Gastroesophageal sphincter (tissue), 4 donors: ENCODE results near the gene CES4A. TPM values are rescaled to one million over a fixed set of nuclear protein-coding genes. Genes with fewer than 3 reads are reported as not detected.

Experiments
- ATAC-seq: fragments of 150-250 bp; one replicate; pipeline ENCODE4 v1.9.1; 2016; ENCODE audit warnings: mild to moderate bottlenecking, moderate library complexity
- H3K27ac ChIP-seq, 4 donors: fragments of 200-600 bp; sonication (generic) in 3 of 4; 1 replicate in 3 of 4; 2 replicates in 1 of 4; pipeline ENCODE4 v1.5.1; 2016 to 2019
- H3K27me3 ChIP-seq: fragments of 200-600 bp; sonication (generic); one replicate; pipeline ENCODE4 v1.5.1; 2019
- H3K36me3 ChIP-seq, 2 donors: fragments of 200-600 bp; sonication (generic); one replicate each; pipeline ENCODE4 v1.5.1; 2019; ENCODE audit warnings: control low read depth in 1 of 2
- H3K4me1 ChIP-seq, 3 donors: fragments of 200-600 bp; sonication (generic); 1 replicate in 2 of 3; 2 replicates in 1 of 3; pipeline ENCODE4 v1.5.1; 2016 to 2019; ENCODE audit warnings: control low read depth in 2 of 3
- H3K4me3 ChIP-seq, 2 donors: fragments of 200-600 bp; sonication (generic); one replicate each; pipeline ENCODE4 v1.5.1; 2019; ENCODE audit warnings: mild to moderate bottlenecking in 1 of 2, moderate library complexity in 1 of 2
- H3K9me3 ChIP-seq, 3 donors: fragments of 200-600 bp; sonication (generic); one replicate each; pipeline ENCODE4 v1.5.1; 2017 to 2019; ENCODE audit warnings: control low read depth in 2 of 3
- CTCF ChIP-seq, 4 experiments: fragments of 200-600 bp in 2 of 4; fragments of 450-650 bp in 2 of 4; sonication (generic) in 1 of 4; IDR thresholded peaks; one replicate each; pipeline ENCODE4 v1.5.1; 2017 to 2019; ENCODE audit warnings: antibody characterized with exemption in 4 of 4, mild to moderate bottlenecking in 2 of 4, moderate library complexity in 2 of 4
- EP300 ChIP-seq: sonication (generic); formaldehyde crosslinking; IDR thresholded peaks from one replicate; pipeline ENCODE4 v1.6.1; 2017; ENCODE audit warnings: antibody characterized with exemption, mild to moderate bottlenecking
- POLR2A ChIP-seq, 2 donors: fragments of 450-650 bp; IDR thresholded peaks; one replicate each; pipeline ENCODE4 v1.6.1; 2017; ENCODE audit warnings: antibody characterized with exemption in 2 of 2, mild to moderate bottlenecking in 2 of 2, moderate library complexity in 1 of 2
- POLR2AphosphoS5 ChIP-seq: sonication (generic); formaldehyde crosslinking; IDR thresholded peaks from one replicate; pipeline ENCODE4 v1.6.1; 2017; ENCODE audit warnings: antibody characterized with exemption
- WGBS, 2 donors: methylation state at CpG; one replicate each; pipeline ENCODE4 v1.1.5; 2018; ENCODE audit warnings: low coverage in 1 of 2; 5-methylcytosine and 5-hydroxymethylcytosine counted together
- total RNA-seq, 4 donors: library from RNA; depleted of rRNA; stranded (reverse); fragments of >200 nt; gene quantifications; one replicate each; pipeline ENCODE4 v1.1.0, GENCODE V29; 2016

CES4A gene
- total RNA-seq, 4 donors from 2014 or later: 1.2 to 6.1 (median 2.6) TPM

- Histone ChIP-seq H3K27me3 (peaks cover 6% of the 10 kb centered on the region), H3K9me3 (no peaks in the 10 kb centered on the region), H3K36me3 (no peaks in the 10 kb centered on the region), H3K27ac (no peak overlapping the region), H3K4me1 (peaks cover 0 to 27% (median 9%) of the 10 kb centered on the region in 3 donors), H3K4me3 (no peak overlapping the region)
- TF ChIP-seq POLR2A (IDR thresholded peaks at IDR 0.05) (no peak), EP300 (no peak), CTCF (IDR thresholded peaks at IDR 0.05) (no peak), POLR2AphosphoS5 (no peak)
- no peak for ATAC-seq
- 69 to 73% methylated on average over 2 of the region's 2 CpGs for WGBS, 2 donors
These were observed 38.0 kb upstream of the CES4A start for GRCh38 chr16:66950437-66950836.

DNA sequence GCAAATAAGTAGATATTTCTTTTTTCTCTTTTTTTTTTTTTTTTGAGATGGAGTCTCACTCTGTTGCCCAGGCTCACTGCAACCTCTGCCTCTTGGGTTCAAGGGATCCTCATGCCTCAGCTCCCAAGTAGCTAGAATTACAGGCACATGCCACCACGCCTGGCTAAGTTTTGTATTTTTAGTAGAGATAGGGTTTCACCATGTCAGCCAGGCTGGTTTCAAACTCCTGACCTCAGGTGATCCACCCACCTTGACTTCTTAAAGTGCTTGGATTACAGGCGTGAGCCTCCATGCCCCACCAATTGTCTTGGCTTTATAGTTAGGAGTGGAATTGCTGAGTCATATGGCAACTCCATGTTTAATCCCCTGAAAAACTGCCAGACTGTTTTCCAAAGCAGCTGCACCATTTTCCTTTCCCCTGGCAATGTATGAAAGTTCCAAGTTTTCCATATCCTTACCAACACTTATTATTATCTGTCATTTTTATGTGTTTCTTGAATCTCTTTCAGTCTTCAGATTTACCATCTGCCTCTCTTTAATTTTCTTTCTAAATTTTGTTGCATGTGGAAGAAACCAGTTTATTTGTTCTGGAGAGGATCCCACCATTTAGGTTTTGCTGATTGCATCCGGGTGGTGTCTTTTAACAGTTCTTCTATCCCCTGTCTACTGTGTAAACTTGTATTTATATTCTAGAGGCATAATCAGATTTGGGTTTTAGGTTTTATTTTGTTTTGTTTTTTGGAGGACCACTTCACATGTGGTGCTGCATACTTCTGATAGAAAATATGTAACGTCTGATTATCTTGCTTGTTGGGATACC, 37.2 kb upstream of the CES4A start:
- WGBS, 2 donors: 71 to 82% methylated on average over 3 to 4 of the region's 4 CpGs
- Histone ChIP-seq H3K4me1 (peaks cover 0 to 27% (median 9%) of the 10 kb centered on the region in 3 donors), H3K36me3 (no peaks in the 10 kb centered on the region), H3K4me3 (no peak overlapping the region), H3K27ac (no peak overlapping the region), H3K9me3 (no peaks in the 10 kb centered on the region), H3K27me3 (peaks cover 6% of the 10 kb centered on the region)
- TF ChIP-seq POLR2A (IDR thresholded peaks at IDR 0.05) (no peak), EP300 (no peak), CTCF (IDR thresholded peaks at IDR 0.05) (no peak), POLR2AphosphoS5 (no peak)
- ATAC-seq: no peak

DNA sequence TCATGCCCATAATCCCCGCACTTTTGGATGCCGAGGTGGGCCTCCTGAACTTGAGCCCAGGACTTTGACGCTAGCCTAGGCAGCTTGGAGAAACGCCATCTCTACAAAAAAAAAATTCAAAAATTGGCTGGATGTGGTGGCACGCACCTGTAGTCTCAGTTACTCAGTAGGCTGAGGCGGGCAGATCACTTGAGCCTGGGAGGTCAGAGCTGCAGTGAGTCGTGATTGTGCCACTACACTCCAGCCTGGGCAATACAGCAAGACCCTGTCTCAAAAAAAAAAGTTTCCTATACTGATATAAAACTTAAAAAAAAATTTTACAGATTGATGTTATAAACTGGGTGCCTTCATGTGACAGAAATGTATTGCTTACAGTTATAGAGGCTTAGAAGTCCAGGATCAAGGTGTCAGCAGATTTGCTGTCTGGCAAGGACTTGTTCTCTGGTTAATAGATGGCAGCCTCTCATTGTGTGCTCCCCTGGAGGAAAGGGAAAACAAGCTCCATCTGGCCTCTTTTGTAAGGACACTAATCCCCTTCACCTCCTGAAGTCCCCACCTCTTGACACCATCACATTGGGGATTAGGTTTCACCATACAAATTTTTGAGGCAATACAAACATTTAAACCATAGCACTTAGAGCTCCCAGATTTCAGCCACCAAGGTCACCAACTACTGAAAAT, 35.8 kb upstream of the CES4A start:
- no peak for ATAC-seq
- no peaks in the 10 kb centered on the region for H3K9me3 ChIP-seq
- H3K36me3 ChIP-seq: no peaks in the 10 kb centered on the region
- peaks cover 6% of the 10 kb centered on the region for H3K27me3 ChIP-seq
- peaks cover 0 to 17% (median 7%) of the 10 kb centered on the region in 3 donors for H3K4me1 ChIP-seq
- TF ChIP-seq EP300 (no peak), CTCF (IDR thresholded peaks at IDR 0.05) (no peak), POLR2AphosphoS5 (no peak), POLR2A (IDR thresholded peaks at IDR 0.05) (no peak)
- no peak overlapping the region for H3K4me3 ChIP-seq
- H3K27ac ChIP-seq: no peak overlapping the region
- 64 to 84% methylated on average over 5 to 6 of the region's 7 CpGs for WGBS, 2 donors

GRCh38 chr16:66953462-66954096, 34.8 kb upstream of the CES4A start:
- WGBS, 2 donors: 69 to 71% methylated on average over 7 of the region's 10 CpGs

More at GRCh38 chr16:66953462-66954096, 34.8 kb upstream of the CES4A start:
- H3K36me3 ChIP-seq: no peaks in the 10 kb centered on the region
- ATAC-seq: no peak
- H3K4me1 ChIP-seq: peaks cover 0 to 9% (median 3%) of the 10 kb centered on the region in 3 donors
- no peaks in the 10 kb centered on the region for H3K9me3 ChIP-seq
- TF ChIP-seq POLR2AphosphoS5 (no peak), CTCF (IDR thresholded peaks at IDR 0.05) (no peak), EP300 (no peak), POLR2A (IDR thresholded peaks at IDR 0.05) (no peak)
- peaks cover 6% of the 10 kb centered on the region for H3K27me3 ChIP-seq
- H3K4me3 ChIP-seq: no peak overlapping the region
- no peak overlapping the region for H3K27ac ChIP-seq
